Measurements from ENCODE around the gene CS.
"Not testable (repeated sequence)": the region's sequence is repeated elsewhere in the genome, so short reads cannot be mapped to it uniquely, and the experiment has no call there.

The CS gene

DNA sequence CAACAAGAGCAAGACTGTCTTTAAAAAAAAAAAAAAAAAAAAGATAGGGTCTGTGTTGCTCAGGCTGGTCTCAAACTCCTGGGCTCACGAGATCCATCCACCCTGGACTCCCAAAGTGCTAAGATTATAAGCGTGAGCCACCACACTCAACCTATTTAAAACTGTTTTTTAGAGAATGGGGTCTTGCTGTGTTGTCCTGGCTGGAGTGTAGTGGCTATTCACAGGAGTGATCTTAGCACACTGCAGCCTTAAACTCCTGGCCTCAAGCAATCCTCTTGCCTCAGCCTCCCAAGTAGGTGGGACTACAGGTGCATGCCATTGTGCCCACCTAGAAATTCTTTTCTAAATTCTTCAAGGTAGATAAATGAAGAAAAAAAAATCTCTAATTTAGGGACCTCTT, 25.8 kb downstream of the CS start:
- no peak for DNase-seq

DNA sequence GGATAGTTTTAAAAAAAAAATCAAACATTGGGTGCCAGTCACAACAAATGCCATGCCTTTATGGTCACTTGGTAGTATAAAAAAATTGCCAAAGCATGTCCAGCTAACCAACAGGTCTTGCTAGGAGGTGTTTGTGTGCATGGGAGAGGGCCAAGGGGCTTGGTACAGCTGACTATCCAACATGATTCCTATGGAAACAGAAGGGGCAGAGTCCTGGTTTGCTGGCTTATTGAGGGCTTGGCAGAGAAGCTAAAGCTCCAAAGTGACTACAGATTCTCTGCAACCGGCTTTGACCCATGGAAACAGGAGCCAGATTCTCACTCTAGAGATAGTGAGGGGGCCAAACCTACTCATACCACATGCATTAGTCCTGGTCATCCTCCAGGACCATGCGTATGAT, 27.7 kb downstream of the CS start:
- DNase-seq, result not testable (repeated sequence)

- DNase-seq, result no peak
Observed at GRCh38 chr12:56271031-56271430, 29.1 kb downstream of the CS start.

GRCh38 chr12:56267443-56268071, 32.6 kb downstream of the CS start:
- DNase-seq, result no peak

DNA sequence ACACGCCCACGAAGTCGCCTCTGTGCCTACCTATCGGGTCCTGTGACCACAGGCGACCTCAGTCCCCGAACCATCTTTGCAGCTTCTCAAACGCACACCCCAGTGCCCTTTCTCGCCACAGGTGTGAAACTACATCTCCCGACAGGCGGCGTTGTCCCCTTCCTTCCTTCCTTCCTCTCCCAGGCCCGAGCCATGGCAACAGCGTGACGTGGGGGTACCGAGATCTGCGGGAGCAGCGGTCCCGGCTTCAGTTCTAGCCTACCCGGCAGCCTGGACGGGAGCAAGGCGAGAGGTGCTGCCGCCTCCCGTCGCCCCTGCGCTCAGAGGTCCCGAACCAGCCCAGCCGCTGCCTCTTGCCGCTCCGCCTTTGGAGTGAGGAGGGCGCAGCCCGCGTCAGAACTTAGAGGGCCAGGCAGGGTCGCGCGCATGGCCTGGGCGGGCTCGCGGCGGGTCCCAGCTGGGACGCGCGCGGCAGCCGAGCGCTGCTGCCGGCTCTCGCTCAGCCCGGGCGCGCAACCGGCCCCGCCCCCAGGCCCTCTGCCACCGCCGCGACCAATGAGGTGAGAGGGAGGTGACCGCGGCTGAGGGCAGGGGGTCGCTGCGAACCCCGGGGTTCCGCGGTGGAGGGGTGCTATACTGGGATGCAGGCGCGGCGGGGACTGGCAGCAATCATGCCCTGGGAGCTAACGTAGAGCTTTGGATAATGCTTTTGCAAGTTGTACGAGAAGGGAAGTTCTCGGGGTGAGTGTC, 33.3 kb downstream of the CS start, which contains the start of gene COQ10A:
COQ10A (plus strand) TSS at position 250 of the 750 bp plus-strand sequence; CDS start at position 427, 177 bp downstream.
- peak; percentile 77 for DNase-seq

GRCh38 chr12:56266068-56266692, 34.0 kb downstream of the CS start:
- not testable (repeated sequence) for DNase-seq

GRCh38 chr12:56262955-56263354, 37.2 kb downstream of the CS start:
- not testable (repeated sequence) for DNase-seq

DNA sequence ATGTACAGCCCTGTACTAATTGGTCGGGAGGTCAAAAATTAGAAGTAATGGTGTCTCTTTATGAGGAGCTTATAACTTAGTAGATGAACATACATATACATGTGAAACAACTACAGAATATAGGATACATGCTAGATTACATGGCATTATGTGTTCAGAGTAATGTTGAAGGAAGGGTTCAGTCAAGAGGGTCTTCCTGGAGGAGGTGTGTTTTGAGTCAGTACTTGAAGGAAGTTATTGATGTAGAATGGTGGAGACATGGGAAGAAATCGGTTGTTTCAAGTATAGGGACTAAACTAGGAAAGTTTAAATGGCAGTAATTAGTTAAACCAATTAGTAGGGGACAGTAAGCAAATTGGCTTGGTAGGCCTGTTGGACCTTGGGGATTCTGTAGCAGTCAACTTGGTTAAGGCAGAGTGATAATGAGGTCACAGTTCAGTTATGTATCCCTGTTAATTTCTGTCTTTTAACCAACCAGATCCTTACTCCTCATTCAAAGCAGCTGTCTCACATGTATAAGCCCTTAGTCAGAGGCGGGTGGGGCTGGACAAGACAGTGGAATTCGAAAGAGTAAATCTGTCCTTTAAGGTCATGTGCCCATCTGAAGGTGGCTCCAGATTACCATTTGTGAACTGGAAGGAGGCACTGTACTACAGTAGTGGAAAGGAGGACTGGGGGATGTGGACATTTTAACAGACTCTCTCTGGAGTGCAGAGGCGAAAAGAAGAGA, 38.5 kb downstream of the CS start:
- DNase-seq, result no peak

- no peak for DNase-seq
Observed at GRCh38 chr12:56260921-56261320, 39.2 kb downstream of the CS start.

GRCh38 chr12:56260380-56260779, 39.8 kb downstream of the CS start:
- no peak for DNase-seq

DNA sequence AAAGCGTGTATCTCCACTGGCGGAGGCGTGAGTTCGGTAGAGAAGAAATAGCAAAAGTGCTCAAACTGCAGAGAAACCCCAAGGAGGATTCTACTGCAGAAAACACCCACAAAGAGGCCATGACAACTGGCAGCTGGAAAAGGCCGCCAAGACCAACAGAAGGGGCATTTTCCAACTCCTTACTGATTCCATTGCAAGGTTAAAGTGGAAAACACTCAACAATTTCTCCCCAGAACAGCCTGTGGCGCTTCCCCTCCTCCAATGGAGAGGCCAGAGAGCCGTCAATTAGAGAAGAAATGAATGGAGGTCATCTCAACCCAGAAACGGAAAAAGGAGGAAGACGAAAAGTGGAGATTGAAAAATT, 41.3 kb downstream of the CS start:
- no peak for DNase-seq

DNA sequence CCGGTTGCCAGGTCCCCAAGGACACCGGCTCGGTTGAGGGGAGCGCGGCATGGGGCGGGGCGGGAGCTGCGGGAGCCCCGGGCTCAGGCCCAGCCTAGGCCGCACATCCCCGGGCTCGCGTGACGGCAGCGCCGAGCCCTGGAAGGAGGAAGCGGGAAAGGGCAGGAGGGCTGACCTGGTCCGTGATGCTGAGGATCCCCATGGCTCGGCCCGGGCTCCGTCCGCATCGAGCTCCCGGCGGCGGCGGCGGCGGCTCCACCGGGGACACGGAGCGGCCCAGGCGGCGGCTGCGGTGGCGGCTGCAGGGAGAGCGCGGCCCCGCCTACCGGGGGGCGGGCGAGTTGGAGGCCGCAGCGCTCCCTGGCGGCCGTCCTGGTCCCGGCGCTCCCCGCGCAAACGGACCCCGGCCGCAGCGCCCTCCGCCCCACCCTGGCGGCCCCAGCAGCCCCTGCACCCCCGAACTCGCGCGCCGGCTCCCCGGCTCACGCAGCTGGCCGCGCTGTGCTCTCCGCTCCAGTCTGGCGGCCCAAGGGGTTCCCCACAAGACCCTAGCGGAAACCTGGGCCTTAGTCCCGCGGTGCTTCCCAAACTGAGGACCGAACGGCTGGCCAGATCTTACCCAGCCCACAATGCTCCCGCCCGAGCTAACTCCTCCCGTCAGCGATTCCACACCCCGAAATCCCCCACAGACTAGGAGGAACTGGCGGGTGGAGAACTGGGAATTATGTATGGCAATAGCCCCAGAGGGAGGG, 41.9 kb downstream of the CS start, which contains the start of gene ANKRD52:
ANKRD52 (minus strand) TSS at position 317 of the 752 bp plus-strand sequence; CDS start at position 202, 115 bp downstream.
- peak; percentile 81 for DNase-seq

GRCh38 chr12:56257491-56258067, 42.6 kb downstream of the CS start:
- DNase-seq, result no peak

GRCh38 chr12:56257071-56257470, 43.1 kb downstream of the CS start:
- no peak for DNase-seq

- no peak for DNase-seq
Observed at GRCh38 chr12:56256326-56256960, 43.7 kb downstream of the CS start.

DNA sequence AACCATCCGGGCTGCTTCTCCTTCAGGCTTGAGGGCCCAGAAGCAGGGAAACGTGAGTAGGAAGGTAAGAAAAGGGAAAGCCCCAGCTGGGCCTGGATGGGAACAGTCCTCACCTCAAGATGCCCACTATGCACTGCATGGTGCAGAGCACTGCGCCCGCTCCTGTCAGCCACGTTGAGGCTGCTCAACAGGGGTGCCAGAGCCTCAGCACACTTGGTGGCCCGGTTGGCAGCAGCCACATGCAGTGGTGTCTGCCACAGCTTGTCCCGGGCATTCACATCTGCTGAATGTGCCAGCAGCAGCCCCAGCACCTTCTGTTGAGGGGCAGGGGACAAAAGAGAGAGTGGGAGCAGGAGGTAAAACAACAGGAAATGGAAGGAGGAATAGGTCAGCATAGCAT, 44.5 kb downstream of the CS start:
- DNase-seq, result no peak

DNA sequence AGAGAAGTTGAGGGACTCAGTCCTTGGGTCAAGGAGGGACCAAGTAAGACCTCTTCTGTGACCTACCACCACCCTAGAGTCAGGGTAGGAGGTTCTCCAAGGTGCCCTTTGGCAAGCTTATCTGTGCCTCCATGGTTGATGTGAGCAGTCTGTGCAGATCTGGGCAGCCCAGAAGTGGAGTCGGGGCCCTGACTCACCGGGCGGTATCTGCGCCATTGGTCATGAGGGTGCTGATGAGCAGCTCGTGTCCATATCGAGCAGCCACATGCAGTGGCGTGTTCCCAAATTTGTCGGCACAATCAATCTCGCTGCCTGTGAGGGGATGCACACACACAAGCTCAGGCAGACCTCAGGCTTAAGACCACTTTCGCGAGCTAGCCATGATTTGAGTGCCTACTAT, 47.0 kb downstream of the CS start:
- DNase-seq, result no peak

- DNase-seq, result no peak
Observed at GRCh38 chr12:56252649-56253048, 47.5 kb downstream of the CS start.

- DNase-seq, result no peak
Observed at GRCh38 chr12:56248711-56249110, 51.4 kb downstream of the CS start.

- no peak for DNase-seq
Observed at GRCh38 chr12:56247923-56248322, 52.2 kb downstream of the CS start.

DNA sequence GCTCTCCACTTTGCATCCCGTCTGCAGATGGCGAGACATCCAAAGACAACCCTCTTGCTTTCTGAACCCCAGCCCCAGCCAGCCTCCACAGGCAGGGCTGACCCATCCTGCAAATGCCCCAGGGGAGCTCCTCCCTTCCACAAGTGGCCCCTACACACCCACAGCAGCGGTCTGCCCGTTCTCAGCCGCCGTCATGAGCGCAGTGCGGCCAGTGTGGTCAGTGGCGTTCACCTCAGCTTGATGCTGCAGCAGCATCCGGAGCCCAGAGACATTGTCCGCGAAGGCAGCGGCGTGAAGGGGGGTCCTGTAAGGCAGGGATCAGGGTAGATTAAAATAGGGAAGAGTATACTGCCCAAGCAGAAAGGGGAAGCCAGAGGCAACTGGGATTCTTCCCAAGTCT, 55.6 kb downstream of the CS start:
- no peak for DNase-seq

GRCh38 chr12:56243731-56244181, 56.4 kb downstream of the CS start:
- DNase-seq, result no peak

Measured in stimulated activated CD4-positive, alpha-beta T cell treated with anti-CD3 and anti-CD28 coated beads, Interleukin-12 subunit alpha, Interleukin-12 subunit beta, amount 100 ng/mL, for 4 hours (primary cell).